Common myeloid progenitor, CD34-positive (primary cell): Measurements from ENCODE around the gene PCOLCE2.

ENCODE experiments used
- CTCF ChIA-PET: fragments of 350-600 bp; sonication (Branson Sonifier 250); formaldehyde crosslinking; loops from one replicate; lab custom pipeline; 2021; ENCODE audit warnings: antibody characterized with exemption; lab: Charles Lee
- POLR2A ChIA-PET: fragments of 350-600 bp; sonication (Branson Sonifier 250); formaldehyde crosslinking; loops from one replicate; lab custom pipeline; 2021; ENCODE audit warnings: antibody characterized with exemption; lab: Charles Lee
- DNase-seq, 3 donors: peaks; one replicate each; pipeline versions ENCODE4 v3.0.0 to v3.0.0-alpha.2; 2013
- H3K27ac ChIP-seq, 2 experiments: 1 replicate in 1 of 2; 2 replicates in 1 of 2; pipeline ENCODE4 v1.7.0; 2013; ENCODE audit warnings: inconsistent platforms in 2 of 2, low read length in 2 of 2, mild to moderate bottlenecking in 2 of 2, low read depth in 1 of 2, moderate library complexity in 1 of 2; ENCODE audit not compliant: severe bottlenecking in 2 of 2, insufficient read depth in 1 of 2, poor library complexity in 1 of 2
- H3K27me3 ChIP-seq, 5 experiments: replicated peaks in 2 of 5; 1 replicate in 3 of 5; 2 replicates in 2 of 5; pipeline versions ENCODE4 v1.6.1 to v1.7.0; 2013; ENCODE audit warnings: low read length in 4 of 5, mild to moderate bottlenecking in 2 of 5, moderate library complexity in 2 of 5, inconsistent platforms in 1 of 5; ENCODE audit not compliant: insufficient read depth in 5 of 5, control insufficient read depth in 4 of 5
- H3K36me3 ChIP-seq, 4 experiments: 1 replicate in 2 of 4; 2 replicates in 2 of 4; pipeline versions ENCODE4 v1.6.1 to v1.7.0; 2013; ENCODE audit warnings: low read length in 3 of 4, control low read depth in 1 of 4, mild to moderate bottlenecking in 1 of 4; ENCODE audit not compliant: control insufficient read depth in 4 of 4, insufficient read depth in 4 of 4
- H3K4me1 ChIP-seq, 4 experiments: 1 replicate in 3 of 4; 2 replicates in 1 of 4; pipeline versions ENCODE4 v1.6.1 to v1.7.1; 2013; ENCODE audit warnings: low read length in 3 of 4, mild to moderate bottlenecking in 3 of 4, control low read depth in 1 of 4, inconsistent platforms in 1 of 4, moderate library complexity in 1 of 4; ENCODE audit not compliant: control insufficient read depth in 4 of 4, insufficient read depth in 4 of 4; ENCODE audit errors: control extremely low read depth in 1 of 4
- H3K4me3 ChIP-seq, 7 experiments: 1 replicate in 4 of 7; 2 replicates in 3 of 7; pipeline versions ENCODE4 v1.5.1 to v1.7.0; 2013; ENCODE audit warnings: mild to moderate bottlenecking in 7 of 7, low read length in 6 of 7, moderate library complexity in 6 of 7, inconsistent platforms in 2 of 7, low read depth in 2 of 7, control low read depth in 1 of 7; ENCODE audit not compliant: insufficient read depth in 4 of 7, control insufficient read depth in 1 of 7; ENCODE audit errors: extremely low read depth in 1 of 7
- H3K9me3 ChIP-seq, 5 experiments: 1 replicate in 4 of 5; 2 replicates in 1 of 5; pipeline versions ENCODE4 v1.6.1 to v1.7.1; 2013; ENCODE audit warnings: low read length in 4 of 5, mild to moderate bottlenecking in 2 of 5, inconsistent platforms in 1 of 5, low read depth in 1 of 5, moderate library complexity in 1 of 5; ENCODE audit not compliant: control insufficient read depth in 4 of 5, insufficient read depth in 2 of 5; ENCODE audit errors: control extremely low read depth in 1 of 5
- WGBS: methylation state at CpG from one replicate; pipeline ENCODE4 v1.1.5; 2013; ENCODE audit not compliant: insufficient coverage; 5-methylcytosine and 5-hydroxymethylcytosine counted together

The PCOLCE2 gene

DNA sequence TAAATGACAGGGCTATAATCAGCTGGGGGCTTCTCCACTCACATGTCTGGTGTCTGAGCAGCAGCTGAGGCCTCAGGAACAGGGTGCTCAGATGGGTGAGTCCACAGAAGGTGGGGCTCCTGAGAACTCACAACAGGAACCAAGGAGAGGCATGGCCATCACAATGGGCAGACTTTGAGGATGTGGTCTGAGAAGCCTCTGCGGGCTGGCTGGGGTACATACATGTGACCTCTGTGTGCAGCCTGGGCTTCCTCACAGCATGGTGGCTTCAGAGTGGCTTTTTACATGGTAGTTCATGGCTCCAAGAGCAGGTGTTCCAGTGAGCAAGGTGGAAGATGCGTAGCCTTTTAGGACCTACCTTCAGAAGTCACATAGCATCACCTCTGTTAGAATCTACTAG lies 106.3 kb downstream of the PCOLCE2 start:
- CTCF ChIA-PET, result no interaction called here
- DNase-seq, result no peak
- 100% methylated on average over 2 of the region's 2 CpGs for WGBS
- no peaks in the 10 kb centered on the region for H3K36me3 ChIP-seq
- H3K4me3 ChIP-seq, result no peak overlapping the region
- H3K9me3 ChIP-seq, result no peaks in the 10 kb centered on the region
- no peaks in the 10 kb centered on the region for H3K27me3 ChIP-seq
- H3K4me1 ChIP-seq, result peaks cover 0 to 6% (median 0%) of the 10 kb centered on the region in 4 experiments
- POLR2A ChIA-PET, result no interaction called here
- no peak overlapping the region for H3K27ac ChIP-seq

DNA sequence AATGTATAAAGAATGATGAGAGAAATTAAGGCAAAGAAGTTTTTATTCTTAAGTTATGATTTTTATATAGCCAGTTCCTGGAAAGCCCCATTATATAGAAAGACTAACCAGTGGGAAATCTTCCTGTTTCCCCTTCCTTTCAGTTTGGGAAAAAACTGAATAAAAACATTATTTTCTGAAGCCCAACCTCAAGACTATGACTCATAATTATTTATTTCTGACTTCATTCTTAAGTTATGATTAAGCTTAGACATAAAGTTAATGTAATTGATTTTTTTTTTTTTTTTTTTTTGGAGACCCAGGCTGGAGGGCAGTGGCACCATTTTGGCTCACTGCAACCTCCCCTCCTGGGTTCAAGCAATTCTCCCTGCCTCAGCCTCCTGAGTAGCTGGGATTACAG lies 109.3 kb downstream of the PCOLCE2 start:
- Histone ChIP-seq H3K36me3 (no peaks in the 10 kb centered on the region), H3K4me1 (no peaks in the 10 kb centered on the region), H3K4me3 (no peak overlapping the region), H3K27me3 (no peaks in the 10 kb centered on the region), H3K27ac (no peak overlapping the region), H3K9me3 (peaks cover 0 to 1% (median 0%) of the 10 kb centered on the region in 5 experiments)
- ChIA-PET CTCF (no interaction called here), POLR2A (no interaction called here)
- no peak for DNase-seq

DNA sequence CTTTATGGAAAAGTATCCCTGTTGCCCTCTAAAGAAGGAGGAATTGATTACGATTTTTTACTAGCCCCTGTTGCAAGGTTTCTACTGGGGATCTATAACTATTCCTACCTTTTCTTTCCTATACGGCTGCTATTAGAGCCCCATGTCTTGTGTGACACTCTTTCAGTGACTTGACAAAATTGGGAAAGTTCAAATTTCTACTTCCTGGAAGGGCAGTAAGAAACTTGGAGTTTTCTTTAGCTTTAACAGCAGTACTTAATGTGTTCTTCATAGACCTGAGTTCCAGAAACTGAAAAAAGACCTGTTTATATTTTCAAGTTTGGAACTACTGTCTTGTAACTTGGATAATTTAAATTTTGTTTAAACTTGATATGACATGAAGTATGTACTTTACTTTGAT lies 110.3 kb downstream of the PCOLCE2 start:
- POLR2A ChIA-PET, result no interaction called here

DNA sequence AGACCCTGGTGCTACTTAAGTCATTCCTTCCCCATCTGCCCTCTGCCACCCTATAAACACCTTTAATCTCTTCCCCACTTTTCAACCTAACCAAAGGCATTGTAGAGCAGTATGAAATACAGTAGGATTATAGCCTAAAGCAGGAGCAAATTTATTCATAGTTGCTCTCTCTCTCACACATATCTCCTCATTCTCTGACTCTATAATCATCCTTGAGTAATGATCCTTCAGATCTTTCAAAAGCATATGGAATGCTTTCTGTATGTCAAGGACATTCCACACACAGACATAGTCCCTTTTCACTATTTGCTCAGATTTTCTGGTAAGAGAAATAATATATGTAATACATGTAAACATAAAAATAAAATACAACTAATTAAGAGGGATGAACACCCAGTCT lies 111.0 kb downstream of the PCOLCE2 start:
- POLR2A ChIA-PET, result no interaction called here
- CTCF ChIA-PET, result interaction anchor here (0.8 kb wide), 1 partner anchor 51 kb away, joined by 3 read pairs; no protein-coding TSS in a partner anchor
- Histone ChIP-seq H3K4me1 (no peaks in the 10 kb centered on the region), H3K4me3 (no peak overlapping the region), H3K9me3 (peaks cover 0 to 1% (median 0%) of the 10 kb centered on the region in 5 experiments), H3K27me3 (no peaks in the 10 kb centered on the region), H3K27ac (no peak overlapping the region), H3K36me3 (no peaks in the 10 kb centered on the region)
- no peak for DNase-seq

More for the DNA sequence above, 110.3 kb downstream of the PCOLCE2 start:
- H3K9me3 ChIP-seq, result peaks cover 0 to 1% (median 0%) of the 10 kb centered on the region in 5 experiments
- H3K27ac ChIP-seq, result no peak overlapping the region
- CTCF ChIA-PET, result interaction anchor here (0.8 kb wide), 1 partner anchor 51 kb away, joined by 3 read pairs; no protein-coding TSS in a partner anchor
- no peaks in the 10 kb centered on the region for H3K27me3 ChIP-seq
- H3K36me3 ChIP-seq, result no peaks in the 10 kb centered on the region
- no peaks in the 10 kb centered on the region for H3K4me1 ChIP-seq
- WGBS, result no CpG with 5 or more reads among the region's 2 CpGs
- DNase-seq, result no peak
- H3K4me3 ChIP-seq, result no peak overlapping the region

DNA sequence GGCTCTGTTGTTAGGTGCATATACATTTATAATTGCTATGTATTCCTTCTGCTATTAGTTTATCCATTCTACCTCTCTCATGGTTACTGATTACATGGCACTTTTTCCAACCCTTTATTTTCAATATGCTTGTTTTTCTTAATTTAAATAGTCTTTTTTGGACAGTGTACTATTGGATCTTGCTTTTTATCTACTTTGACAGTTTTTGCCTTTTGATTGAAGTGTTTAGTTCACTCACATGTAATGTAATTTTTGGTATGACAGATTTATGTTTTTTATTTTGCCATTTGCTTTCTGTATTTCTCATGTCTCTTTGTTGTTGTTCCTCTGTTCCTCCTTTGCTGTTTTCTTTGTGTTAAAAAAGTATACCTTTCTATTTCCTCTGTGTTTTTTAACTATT lies 120.5 kb downstream of the PCOLCE2 start:
- H3K27ac ChIP-seq, result no peak overlapping the region
- DNase-seq, result no peak
- H3K27me3 ChIP-seq, result no peaks in the 10 kb centered on the region
- H3K36me3 ChIP-seq, result peaks cover 0 to 3% (median 0%) of the 10 kb centered on the region in 4 experiments
- H3K4me3 ChIP-seq, result no peak overlapping the region
- no peaks in the 10 kb centered on the region for H3K4me1 ChIP-seq
- CTCF ChIA-PET, result no interaction called here
- POLR2A ChIA-PET, result no interaction called here
- peaks cover 0 to 9% (median 3%) of the 10 kb centered on the region in 5 experiments for H3K9me3 ChIP-seq
